ENCODE results near the gene RAPGEF2. TPM values are rescaled to one million over a fixed set of nuclear protein-coding genes. Genes with fewer than 3 reads are reported as not detected.

Gene RAPGEF2
- total RNA-seq, 1 experiment from 2014 or later = 17.6 TPM

DNA sequence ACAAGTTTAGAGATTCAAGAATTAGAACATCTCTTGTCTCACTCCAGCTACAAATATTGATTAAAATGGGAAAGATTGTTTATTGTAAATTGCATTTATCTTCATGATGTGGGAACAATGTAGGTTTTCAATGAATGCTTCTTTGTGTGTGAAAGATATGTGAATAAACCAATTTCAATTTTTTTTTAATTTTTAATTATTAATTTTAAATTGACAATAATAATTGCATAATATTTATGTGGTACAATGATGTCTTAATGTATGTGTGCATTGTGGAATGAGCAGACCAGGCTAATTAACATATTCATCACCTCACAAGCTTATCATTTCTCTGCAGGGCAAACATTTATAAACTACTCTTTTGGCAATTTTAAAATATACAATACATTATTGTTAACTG is 281.1 kb downstream of the RAPGEF2 start:
- DNase-seq (ENCODE audit: low read depth, low spot score) (no peak), ATAC-seq (no peak)
- ChIA-PET POLR2A (no interaction called here), CTCF (no interaction called here)
- H3K9me3 ChIP-seq (ENCODE audit: control insufficient read depth, insufficient read depth, low read depth, low read length) = no peaks in the 10 kb centered on the region
- in situ Hi-C loops (cut with HindIII; ENCODE audit: low pct_unique_long_range_greater_than_20kb, low sequenced_read_pairs) = no loop called here
- no peaks in the 10 kb centered on the region for H3K27me3 ChIP-seq (ENCODE audit: control insufficient read depth, insufficient read depth, low read length)
- H3K4me3 ChIP-seq (ENCODE audit: low read depth in 2 of 2, low read length in 2 of 2) = no peak overlapping the region
- intact Hi-C loops (cut with micrococcal nuclease; ENCODE audit: unreplicated experiment) = no loop called here
- H3K4me1 ChIP-seq (ENCODE audit: control insufficient read depth, insufficient read depth, low read length) = no peaks in the 10 kb centered on the region
- no peak for TF ChIP-seq SIN3A (IDR thresholded peaks at IDR 0.05; ENCODE audit: borderline replicate concordance, insufficient read depth, low read depth, low read length)
- TF ChIP-seq, protein P1, sequence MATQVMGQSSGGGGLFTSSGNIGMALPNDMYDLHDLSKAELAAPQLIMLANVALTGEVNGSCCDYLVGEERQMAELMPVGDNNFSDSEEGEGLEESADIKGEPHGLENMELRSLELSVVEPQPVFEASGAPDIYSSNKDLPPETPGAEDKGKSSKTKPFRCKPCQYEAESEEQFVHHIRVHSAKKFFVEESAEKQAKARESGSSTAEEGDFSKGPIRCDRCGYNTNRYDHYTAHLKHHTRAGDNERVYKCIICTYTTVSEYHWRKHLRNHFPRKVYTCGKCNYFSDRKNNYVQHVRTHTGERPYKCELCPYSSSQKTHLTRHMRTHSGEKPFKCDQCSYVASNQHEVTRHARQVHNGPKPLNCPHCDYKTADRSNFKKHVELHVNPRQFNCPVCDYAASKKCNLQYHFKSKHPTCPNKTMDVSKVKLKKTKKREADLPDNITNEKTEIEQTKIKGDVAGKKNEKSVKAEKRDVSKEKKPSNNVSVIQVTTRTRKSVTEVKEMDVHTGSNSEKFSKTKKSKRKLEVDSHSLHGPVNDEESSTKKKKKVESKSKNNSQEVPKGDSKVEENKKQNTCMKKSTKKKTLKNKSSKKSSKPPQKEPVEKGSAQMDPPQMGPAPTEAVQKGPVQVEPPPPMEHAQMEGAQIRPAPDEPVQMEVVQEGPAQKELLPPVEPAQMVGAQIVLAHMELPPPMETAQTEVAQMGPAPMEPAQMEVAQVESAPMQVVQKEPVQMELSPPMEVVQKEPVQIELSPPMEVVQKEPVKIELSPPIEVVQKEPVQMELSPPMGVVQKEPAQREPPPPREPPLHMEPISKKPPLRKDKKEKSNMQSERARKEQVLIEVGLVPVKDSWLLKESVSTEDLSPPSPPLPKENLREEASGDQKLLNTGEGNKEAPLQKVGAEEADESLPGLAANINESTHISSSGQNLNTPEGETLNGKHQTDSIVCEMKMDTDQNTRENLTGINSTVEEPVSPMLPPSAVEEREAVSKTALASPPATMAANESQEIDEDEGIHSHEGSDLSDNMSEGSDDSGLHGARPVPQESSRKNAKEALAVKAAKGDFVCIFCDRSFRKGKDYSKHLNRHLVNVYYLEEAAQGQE (IDR thresholded peaks at IDR 0.05; ENCODE audit: insufficient read depth in 1 of 2, low read depth in 2 of 2, low read length in 1 of 2) = no peak
- TF ChIP-seq, protein P2, sequence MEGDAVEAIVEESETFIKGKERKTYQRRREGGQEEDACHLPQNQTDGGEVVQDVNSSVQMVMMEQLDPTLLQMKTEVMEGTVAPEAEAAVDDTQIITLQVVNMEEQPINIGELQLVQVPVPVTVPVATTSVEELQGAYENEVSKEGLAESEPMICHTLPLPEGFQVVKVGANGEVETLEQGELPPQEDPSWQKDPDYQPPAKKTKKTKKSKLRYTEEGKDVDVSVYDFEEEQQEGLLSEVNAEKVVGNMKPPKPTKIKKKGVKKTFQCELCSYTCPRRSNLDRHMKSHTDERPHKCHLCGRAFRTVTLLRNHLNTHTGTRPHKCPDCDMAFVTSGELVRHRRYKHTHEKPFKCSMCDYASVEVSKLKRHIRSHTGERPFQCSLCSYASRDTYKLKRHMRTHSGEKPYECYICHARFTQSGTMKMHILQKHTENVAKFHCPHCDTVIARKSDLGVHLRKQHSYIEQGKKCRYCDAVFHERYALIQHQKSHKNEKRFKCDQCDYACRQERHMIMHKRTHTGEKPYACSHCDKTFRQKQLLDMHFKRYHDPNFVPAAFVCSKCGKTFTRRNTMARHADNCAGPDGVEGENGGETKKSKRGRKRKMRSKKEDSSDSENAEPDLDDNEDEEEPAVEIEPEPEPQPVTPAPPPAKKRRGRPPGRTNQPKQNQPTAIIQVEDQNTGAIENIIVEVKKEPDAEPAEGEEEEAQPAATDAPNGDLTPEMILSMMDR (IDR thresholded peaks at IDR 0.05) = no peak
- no peak for TF ChIP-seq POLR2AphosphoS5 (IDR thresholded peaks at IDR 0.05; ENCODE audit: low read depth, low read length)
- no peak for TF ChIP-seq TCF7L2 (IDR thresholded peaks at IDR 0.05; ENCODE audit: low read depth, low read length)
- no peaks in the 10 kb centered on the region for H3K36me3 ChIP-seq (ENCODE audit: control insufficient read depth, insufficient read depth, low read length)
- H3K27ac ChIP-seq (ENCODE audit: low read length) = no peak overlapping the region
- no TSS peak for BruUV-seq (replicated peaks)

DNA sequence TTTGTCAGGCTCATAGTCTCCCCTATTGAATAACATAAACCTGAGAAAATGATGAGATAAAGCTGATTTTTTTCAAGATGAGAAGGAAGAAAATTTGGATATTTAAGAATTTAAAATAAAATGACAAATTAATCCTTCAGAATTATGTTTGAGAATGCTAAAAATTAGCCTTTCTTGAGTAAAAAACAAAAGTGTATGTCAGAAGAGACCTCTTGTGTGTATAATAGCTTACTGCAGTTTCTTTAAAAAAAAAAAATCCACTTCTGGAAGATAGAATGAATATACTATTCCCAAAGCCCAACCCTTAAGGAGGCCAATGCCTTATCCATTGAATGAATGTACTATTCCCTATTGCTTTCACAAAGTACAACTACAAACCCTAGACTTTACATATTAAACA is 281.8 kb downstream of the RAPGEF2 start:
- Histone ChIP-seq H3K27ac (ENCODE audit: low read length) (no peak overlapping the region), H3K9me3 (ENCODE audit: control insufficient read depth, insufficient read depth, low read depth, low read length) (no peaks in the 10 kb centered on the region), H3K36me3 (ENCODE audit: control insufficient read depth, insufficient read depth, low read length) (no peaks in the 10 kb centered on the region), H3K4me3 (ENCODE audit: low read depth in 2 of 2, low read length in 2 of 2) (no peak overlapping the region), H3K27me3 (ENCODE audit: control insufficient read depth, insufficient read depth, low read length) (no peaks in the 10 kb centered on the region), H3K4me1 (ENCODE audit: control insufficient read depth, insufficient read depth, low read length) (no peaks in the 10 kb centered on the region)
- BruUV-seq (replicated peaks) = no TSS peak
- TF ChIP-seq TCF7L2 (IDR thresholded peaks at IDR 0.05; ENCODE audit: low read depth, low read length) = no peak
- TF ChIP-seq, protein P1 (IDR thresholded peaks at IDR 0.05; ENCODE audit: insufficient read depth in 1 of 2, low read depth in 2 of 2, low read length in 1 of 2) = no peak
- TF ChIP-seq SIN3A (IDR thresholded peaks at IDR 0.05; ENCODE audit: borderline replicate concordance, insufficient read depth, low read depth, low read length) = no peak
- TF ChIP-seq, protein P2 (IDR thresholded peaks at IDR 0.05) = no peak
- TF ChIP-seq POLR2AphosphoS5 (IDR thresholded peaks at IDR 0.05; ENCODE audit: low read depth, low read length) = no peak
- POLR2A ChIA-PET = no interaction called here
- CTCF ChIA-PET = interaction anchor here (0.5 kb wide), 1 partner anchor 74 kb away, joined by 9 read pairs; no protein-coding TSS in a partner anchor
- no peak for ATAC-seq
- intact Hi-C loops (cut with micrococcal nuclease; ENCODE audit: unreplicated experiment) = no loop called here
- in situ Hi-C loops (cut with HindIII; ENCODE audit: low pct_unique_long_range_greater_than_20kb, low sequenced_read_pairs) = no loop called here
- DNase-seq (ENCODE audit: low read depth, low spot score) = no peak

Data from Panc1 (cell line).